ENCODE data around the gene OLFM1.

Gene OLFM1

GRCh38 chr9:135087489-135087792 lies at the start of gene OLFM1:
OLFM1 (plus strand) TSS chr9:135087668; CDS start chr9:135087990, 322 bp downstream.
- no peak for DNase-seq (ENCODE audit: low read depth in 2 of 2)

GRCh38 chr9:135038331-135038730 lies 49.1 kb upstream of the OLFM1 start:
- DNase-seq (ENCODE audit: low read depth in 2 of 2) = no peak

GRCh38 chr9:135038826-135039225 lies 48.6 kb upstream of the OLFM1 start:
- DNase-seq (ENCODE audit: low read depth in 2 of 2) = no peak

GRCh38 chr9:135039266-135039870 lies 48.1 kb upstream of the OLFM1 start:
- DNase-seq (ENCODE audit: low read depth in 2 of 2) = no peak

- no peak for DNase-seq (ENCODE audit: low read depth in 2 of 2)
These were observed 47.4 kb upstream of the OLFM1 start for GRCh38 chr9:135039916-135040645.

- no peak for DNase-seq (ENCODE audit: low read depth in 2 of 2)
These were observed 46.6 kb upstream of the OLFM1 start for GRCh38 chr9:135040892-135041291.

GRCh38 chr9:135043345-135043744 lies 44.1 kb upstream of the OLFM1 start:
- no peak for DNase-seq (ENCODE audit: low read depth in 2 of 2)

GRCh38 chr9:135045264-135045927 lies 42.1 kb upstream of the OLFM1 start:
- DNase-seq (ENCODE audit: low read depth in 2 of 2) = no peak

- no peak for DNase-seq (ENCODE audit: low read depth in 2 of 2)
These were observed 41.3 kb upstream of the OLFM1 start for GRCh38 chr9:135045928-135046738.

- no peak for DNase-seq (ENCODE audit: low read depth in 2 of 2)
These were observed 40.6 kb upstream of the OLFM1 start for GRCh38 chr9:135046739-135047350.

- no peak for DNase-seq (ENCODE audit: low read depth in 2 of 2)
These were observed 39.9 kb upstream of the OLFM1 start for GRCh38 chr9:135047521-135047920.

- no peak for DNase-seq (ENCODE audit: low read depth in 2 of 2)
These were observed 39.3 kb upstream of the OLFM1 start for GRCh38 chr9:135048046-135048757.

GRCh38 chr9:135048758-135049444 lies 38.6 kb upstream of the OLFM1 start:
- no peak for DNase-seq (ENCODE audit: low read depth in 2 of 2)

- DNase-seq (ENCODE audit: low read depth in 2 of 2) = no peak
These were observed 38.0 kb upstream of the OLFM1 start for GRCh38 chr9:135049460-135049859.

- no peak for DNase-seq (ENCODE audit: low read depth in 2 of 2)
These were observed 37.1 kb upstream of the OLFM1 start for GRCh38 chr9:135050072-135050990.

- DNase-seq (ENCODE audit: low read depth in 2 of 2) = no peak
These were observed 36.0 kb upstream of the OLFM1 start for GRCh38 chr9:135051316-135052038.

- DNase-seq (ENCODE audit: low read depth in 2 of 2) = no peak
These were observed 34.3 kb upstream of the OLFM1 start for GRCh38 chr9:135053133-135053532.

- no peak for DNase-seq (ENCODE audit: low read depth in 2 of 2)
These were observed 32.3 kb upstream of the OLFM1 start for GRCh38 chr9:135055181-135055580.

- DNase-seq (ENCODE audit: low read depth in 2 of 2) = no peak
These were observed 30.9 kb upstream of the OLFM1 start for GRCh38 chr9:135056541-135056940.
